Omental fat pad (tissue), 4 donors: ENCODE data around the gene MTA3. TPM values are rescaled to one million over a fixed set of nuclear protein-coding genes. Genes with fewer than 3 reads are reported as not detected.
A peak's percentile ranks its signal among the peaks of the same experiment; 100 is the strongest.

Experiments
- ATAC-seq: fragments of 150-250 bp; one replicate; pipeline ENCODE4 v1.9.1; 2016; ENCODE audit warnings: mild to moderate bottlenecking, moderate library complexity; ENCODE audit not compliant: low FRiP score
- DNase-seq: peaks from one replicate; pipeline ENCODE4 v3.0.0-alpha.2; 2019; ENCODE audit warnings: low spot score
- CTCF ChIP-seq, 3 donors: fragments of 450-650 bp; IDR thresholded peaks; one replicate each; pipeline ENCODE4 v1.5.1; 2016 to 2017; ENCODE audit warnings: antibody characterized with exemption in 3 of 3, mild to moderate bottlenecking in 3 of 3, moderate library complexity in 2 of 3
- total RNA-seq, 4 donors: library from RNA; depleted of rRNA; stranded (reverse); fragments of >200 nt; gene quantifications; one replicate each; pipeline ENCODE4 v1.1.0, GENCODE V29; 2016

The MTA3 gene
- total RNA-seq, 4 donors from 2014 or later: 10.8 to 36.6 (median 25.2) TPM

GRCh38 chr2:42566837-42567321, 1.6 kb upstream of the MTA3 start:
- no peak for TF ChIP-seq CTCF (IDR thresholded peaks at IDR 0.05)
- ATAC-seq (no peak), DNase-seq (no peak)

GRCh38 chr2:42567364-42567763, 1.1 kb upstream of the MTA3 start:
- ATAC-seq (no peak), DNase-seq (no peak)
- TF ChIP-seq CTCF (IDR thresholded peaks at IDR 0.05): no peak

GRCh38 chr2:42567806-42568400, 529 bp upstream of the MTA3 start:
- ATAC-seq (peak; percentile 34), DNase-seq (no peak)
- TF ChIP-seq CTCF (IDR thresholded peaks at IDR 0.05): no peak

- TF ChIP-seq CTCF (IDR thresholded peaks at IDR 0.05): no peak
- DNase-seq (no peak), ATAC-seq (peak; percentile 55)
These were observed 782 bp downstream of the MTA3 start for GRCh38 chr2:42569116-42569711.

- DNase-seq: no peak
- no peak for TF ChIP-seq CTCF (IDR thresholded peaks at IDR 0.05)
- no peak for ATAC-seq
These were observed 1.5 kb downstream of the MTA3 start for GRCh38 chr2:42569883-42570282.

- no peak for DNase-seq
- TF ChIP-seq CTCF (IDR thresholded peaks at IDR 0.05): no peak
- ATAC-seq: no peak
These were observed 4.1 kb downstream of the MTA3 start for GRCh38 chr2:42572297-42573081.
